Left forelimb (tissue), 1 donor: ENCODE measurements around the gene DFFA.
"Not testable (repeated sequence)": the region's sequence is repeated elsewhere in the genome, so short reads cannot be mapped to it uniquely, and the experiment has no call there.

Experiments used
- DNase-seq: peaks from one replicate; pipeline ENCODE4 v3.0.0-alpha.2; 2018; ENCODE audit warnings: low spot score

The DFFA gene

GRCh38 chr1:10457875-10458274 lies 14.5 kb downstream of the DFFA start:
- no peak for DNase-seq

- DNase-seq = not testable (repeated sequence)
Observed at GRCh38 chr1:10457462-10457861, 14.9 kb downstream of the DFFA start.

- DNase-seq = no peak
Observed at GRCh38 chr1:10456661-10457060, 15.7 kb downstream of the DFFA start.

GRCh38 chr1:10456048-10456447 lies 16.3 kb downstream of the DFFA start:
- DNase-seq = no peak

GRCh38 chr1:10451287-10451686 lies 21.0 kb downstream of the DFFA start:
- no peak for DNase-seq

- DNase-seq = no peak
Observed at GRCh38 chr1:10450836-10451235, 21.5 kb downstream of the DFFA start.

GRCh38 chr1:10450156-10450814 lies 22.0 kb downstream of the DFFA start:
- no peak for DNase-seq

- no peak for DNase-seq
Observed at GRCh38 chr1:10449751-10450150, 22.6 kb downstream of the DFFA start, which contains the start of gene CORT. TSS of gene CORT (plus strand) at chr1:10450031. CDS start at chr1:10450224, 193 bp downstream.

GRCh38 chr1:10446790-10447422 lies 25.4 kb downstream of the DFFA start:
- DNase-seq = no peak

- DNase-seq = no peak
Observed at GRCh38 chr1:10444795-10445397, 27.4 kb downstream of the DFFA start.

GRCh38 chr1:10444248-10444647 lies 28.1 kb downstream of the DFFA start:
- DNase-seq = no peak

GRCh38 chr1:10440794-10441193 lies 31.5 kb downstream of the DFFA start:
- no peak for DNase-seq

GRCh38 chr1:10440305-10440704 lies 32.0 kb downstream of the DFFA start:
- DNase-seq = no peak

GRCh38 chr1:10438677-10439163 lies 33.6 kb downstream of the DFFA start:
- no peak for DNase-seq

- no peak for DNase-seq
Observed at GRCh38 chr1:10437052-10437451, 35.3 kb downstream of the DFFA start.

- DNase-seq = no peak
Observed at GRCh38 chr1:10434590-10434989, 37.7 kb downstream of the DFFA start.

GRCh38 chr1:10433790-10434189 lies 38.5 kb downstream of the DFFA start:
- no peak for DNase-seq

- no peak for DNase-seq
Observed at GRCh38 chr1:10432910-10433700, 39.2 kb downstream of the DFFA start.

GRCh38 chr1:10431070-10431730 lies 41.1 kb downstream of the DFFA start:
- no peak for DNase-seq

- DNase-seq = peak; percentile 93
Observed at GRCh38 chr1:10430216-10431069, 41.9 kb downstream of the DFFA start, which contains the start of gene CENPS. TSS of gene CENPS (plus strand) at chr1:10430433. CDS start at chr1:10430518, 85 bp downstream.

- no peak for DNase-seq
Observed at GRCh38 chr1:10429868-10430215, 42.5 kb downstream of the DFFA start.
